Cardiac fibroblast (primary cell): ENCODE results near the gene NR1D1.

ENCODE experiments used
- DNase-seq, 2 donors: peaks; one replicate each; pipeline versions ENCODE4 v3.0.0 to v3.0.0-alpha.2; 2010; ENCODE audit warnings: low read depth in 2 of 2
- H3K4me3 ChIP-seq, 2 donors: replicated peaks in 1 of 2; 1 replicate in 1 of 2; 2 replicates in 1 of 2; pipeline ENCODE4 v1.5.1; 2011; ENCODE audit warnings: low read depth in 2 of 2, low read length in 2 of 2, mild to moderate bottlenecking in 2 of 2, moderate library complexity in 1 of 2
- CTCF ChIP-seq: IDR thresholded peaks from one replicate; pipeline ENCODE4 v1.5.1; 2011; ENCODE audit warnings: low read depth, mild to moderate bottlenecking, low read length, inconsistent platforms

Gene NR1D1

DNA sequence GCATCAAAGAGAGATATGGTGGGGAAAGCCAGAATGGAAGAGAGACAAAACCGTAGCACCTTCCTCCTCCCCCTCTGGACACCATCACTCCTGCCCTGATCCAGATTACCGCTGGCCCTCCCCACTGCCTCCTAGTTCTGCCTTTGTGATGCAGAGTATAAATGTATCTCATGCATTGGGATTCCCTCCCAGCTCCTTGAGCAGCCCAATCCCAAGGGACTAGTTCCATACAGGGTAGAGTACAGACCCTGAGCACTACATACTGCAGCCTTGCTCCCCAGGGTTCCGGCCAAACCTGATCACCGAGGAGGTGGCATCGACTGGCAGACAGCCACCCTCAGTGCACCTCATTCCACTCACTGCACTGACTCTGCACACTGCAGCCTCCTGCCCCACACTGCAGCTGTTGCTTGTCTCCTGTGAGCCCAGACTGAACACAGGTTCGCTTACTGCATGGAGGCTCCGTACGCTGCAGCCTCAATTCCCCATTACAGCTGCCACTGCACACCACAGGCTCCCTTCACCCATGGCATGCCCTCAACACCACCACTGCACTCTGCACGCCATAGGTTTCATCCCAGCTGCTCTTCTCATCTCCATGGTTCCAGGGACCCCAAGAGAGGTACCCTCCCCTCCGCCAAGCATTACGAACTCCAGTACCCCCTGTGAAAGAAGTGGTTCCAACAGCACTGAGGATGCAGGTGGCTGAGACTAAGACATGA, 39.3 kb downstream of the NR1D1 start:
- no peak for TF ChIP-seq CTCF
- no peak for DNase-seq
- no peak overlapping the region for H3K4me3 ChIP-seq

GRCh38 chr17:40059729-40060475, 40.5 kb downstream of the NR1D1 start:
- no peak for TF ChIP-seq CTCF
- DNase-seq = no peak
- no peak overlapping the region for H3K4me3 ChIP-seq

- TF ChIP-seq CTCF = no peak
- no peak overlapping the region for H3K4me3 ChIP-seq
- DNase-seq = no peak
Observed at GRCh38 chr17:40058865-40059264, 41.5 kb downstream of the NR1D1 start.

DNA sequence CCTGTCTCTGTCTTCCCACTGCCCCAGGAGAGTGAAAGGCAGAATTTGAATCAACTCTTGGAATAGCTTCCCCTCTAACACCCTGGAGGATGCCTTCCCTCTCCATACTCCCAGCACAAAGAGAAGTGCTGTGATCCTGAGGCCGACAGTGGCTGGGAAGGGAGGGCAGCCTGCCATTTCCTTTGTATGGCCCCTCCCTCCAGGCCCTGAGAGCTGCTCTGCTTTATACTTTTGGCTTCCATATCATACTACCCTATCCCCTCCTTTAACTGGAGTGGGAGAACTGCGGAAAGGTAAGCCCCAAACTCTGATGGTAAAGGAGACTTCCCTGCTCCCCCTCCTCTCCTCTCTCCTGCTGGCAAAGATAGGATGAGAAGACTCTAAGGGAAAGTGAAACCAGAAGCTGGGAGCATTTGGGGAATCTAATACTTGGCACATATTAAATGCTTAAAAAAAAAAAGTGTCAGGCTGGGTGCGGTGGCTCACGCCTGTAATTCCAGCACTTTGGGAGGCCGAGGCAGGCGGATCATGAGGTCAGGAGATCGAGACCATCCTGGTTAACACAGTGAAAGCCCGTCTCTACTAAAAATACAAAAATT, 42.1 kb downstream of the NR1D1 start:
- peak; percentile 46 to 63 for DNase-seq
- TF ChIP-seq CTCF = no peak
- no peak overlapping the region for H3K4me3 ChIP-seq

GRCh38 chr17:40056379-40057015, 43.9 kb downstream of the NR1D1 start:
- DNase-seq = no peak
- no peak overlapping the region for H3K4me3 ChIP-seq
- TF ChIP-seq CTCF = no peak
